ENCODE results near the gene PCNA.

Gene PCNA

GRCh38 chr20:5159928-5160327 is 40.2 kb upstream of the PCNA start:
- Histone ChIP-seq H3K36me3 (no peaks in the 10 kb centered on the region), H3K4me1 (no peaks in the 10 kb centered on the region), H3K4me3 (ENCODE audit: low read depth, low read length) (no peak overlapping the region), H3K9me3 (no peaks in the 10 kb centered on the region), H3K27me3 (no peaks in the 10 kb centered on the region)
- no peak for TF ChIP-seq CTCF (IDR thresholded peaks at IDR 0.05; ENCODE audit: low read depth, low read length)
- no peak for DNase-seq

- DNase-seq: no peak
- Histone ChIP-seq H3K27me3 (no peaks in the 10 kb centered on the region), H3K36me3 (no peaks in the 10 kb centered on the region), H3K4me3 (ENCODE audit: low read depth, low read length) (no peak overlapping the region), H3K4me1 (no peaks in the 10 kb centered on the region), H3K9me3 (no peaks in the 10 kb centered on the region)
- no peak for TF ChIP-seq CTCF (IDR thresholded peaks at IDR 0.05; ENCODE audit: low read depth, low read length)
Measured at GRCh38 chr20:5156675-5157448, 37.1 kb upstream of the PCNA start.

- no peak for TF ChIP-seq CTCF (IDR thresholded peaks at IDR 0.05; ENCODE audit: low read depth, low read length)
- DNase-seq: no peak
- no peaks in the 10 kb centered on the region for H3K4me1 ChIP-seq
Measured at GRCh38 chr20:5155404-5155803, 35.6 kb upstream of the PCNA start.

GRCh38 chr20:5154543-5154925 is 34.8 kb upstream of the PCNA start:
- no peak for DNase-seq
- Histone ChIP-seq H3K36me3 (no peaks in the 10 kb centered on the region), H3K4me1 (no peaks in the 10 kb centered on the region), H3K9me3 (no peaks in the 10 kb centered on the region), H3K27me3 (no peaks in the 10 kb centered on the region), H3K4me3 (ENCODE audit: low read depth, low read length) (no peak overlapping the region)
- no peak for TF ChIP-seq CTCF (IDR thresholded peaks at IDR 0.05; ENCODE audit: low read depth, low read length)

More at GRCh38 chr20:5155404-5155803, 35.6 kb upstream of the PCNA start:
- Histone ChIP-seq H3K9me3 (no peaks in the 10 kb centered on the region), H3K4me3 (ENCODE audit: low read depth, low read length) (no peak overlapping the region), H3K36me3 (no peaks in the 10 kb centered on the region), H3K27me3 (no peaks in the 10 kb centered on the region)

- TF ChIP-seq CTCF (IDR thresholded peaks at IDR 0.05; ENCODE audit: low read depth, low read length): no peak
- H3K36me3 ChIP-seq: no peaks in the 10 kb centered on the region
- no peak for DNase-seq
Measured at GRCh38 chr20:5153612-5154542, 34.1 kb upstream of the PCNA start.

GRCh38 chr20:5153152-5153467 is 33.4 kb upstream of the PCNA start:
- no peaks in the 10 kb centered on the region for H3K27me3 ChIP-seq
- no peaks in the 10 kb centered on the region for H3K4me1 ChIP-seq
- no peak for TF ChIP-seq CTCF (IDR thresholded peaks at IDR 0.05; ENCODE audit: low read depth, low read length)
- H3K4me3 ChIP-seq (ENCODE audit: low read depth, low read length): no peak overlapping the region
- no peaks in the 10 kb centered on the region for H3K36me3 ChIP-seq
- H3K9me3 ChIP-seq: no peaks in the 10 kb centered on the region
- DNase-seq: no peak

More at GRCh38 chr20:5153612-5154542, 34.1 kb upstream of the PCNA start:
- H3K4me1 ChIP-seq: no peaks in the 10 kb centered on the region
- no peaks in the 10 kb centered on the region for H3K27me3 ChIP-seq
- H3K4me3 ChIP-seq (ENCODE audit: low read depth, low read length): no peak overlapping the region
- no peaks in the 10 kb centered on the region for H3K9me3 ChIP-seq

Measured in BE2C (cell line).